ENCODE data around the gene TNF.

DNA sequence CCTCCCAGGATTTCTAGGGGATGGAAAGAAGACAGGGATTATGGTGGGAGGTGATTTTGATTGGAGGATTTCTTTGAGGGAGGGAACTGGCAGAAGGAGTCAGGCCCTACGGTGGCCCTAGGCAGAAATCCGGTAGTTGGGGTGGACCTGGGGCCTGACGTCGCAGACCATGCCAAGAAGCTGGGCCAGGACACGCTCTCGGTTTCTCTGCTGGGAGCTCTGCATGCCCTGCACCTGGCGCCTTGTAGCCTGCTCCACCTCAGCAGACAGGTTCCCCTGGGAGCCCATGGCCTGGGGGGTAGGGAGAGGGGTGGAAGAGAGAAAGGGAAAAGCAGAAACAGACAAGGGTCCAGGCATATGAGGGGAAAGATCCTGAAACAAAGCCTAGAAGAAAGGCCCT is 30.1 kb upstream of the TNF start:
- TF ChIP-seq POLR2A (IDR thresholded peaks at IDR 0.05; ENCODE audit: low read depth, low read length) (no peak), POLR2AphosphoS5 (IDR thresholded peaks at IDR 0.05; ENCODE audit: low read depth, low read length) (no peak), PAX5 (IDR thresholded peaks at IDR 0.05; ENCODE audit: insufficient read depth, low read length, severe bottlenecking) (no peak)
